Hypothalamus (tissue), 51 donors: Measurements from ENCODE around the gene MAP1LC3B2.
A peak's percentile ranks its signal among the peaks of the same experiment; 100 is the strongest.
"Not testable (repeated sequence)": the region's sequence is repeated elsewhere in the genome, so short reads cannot be mapped to it uniquely, and the experiment has no call there.

ENCODE experiments used
- DNase-seq, 51 donors: peaks; one replicate each; lab custom pipeline; 2025; lab: John Stamatoyannopoulos, UW

Gene MAP1LC3B2

GRCh38 chr12:116556964-116557698 lies 2.0 kb upstream of the MAP1LC3B2 start:
- no peak for DNase-seq

- DNase-seq = peak in 1 of 51 donors; percentile 48
Observed at GRCh38 chr12:116558280-116559161, 660 bp upstream of the MAP1LC3B2 start.

- no peak for DNase-seq
Observed at GRCh38 chr12:116561181-116561821, 2.1 kb downstream of the MAP1LC3B2 start.

DNA sequence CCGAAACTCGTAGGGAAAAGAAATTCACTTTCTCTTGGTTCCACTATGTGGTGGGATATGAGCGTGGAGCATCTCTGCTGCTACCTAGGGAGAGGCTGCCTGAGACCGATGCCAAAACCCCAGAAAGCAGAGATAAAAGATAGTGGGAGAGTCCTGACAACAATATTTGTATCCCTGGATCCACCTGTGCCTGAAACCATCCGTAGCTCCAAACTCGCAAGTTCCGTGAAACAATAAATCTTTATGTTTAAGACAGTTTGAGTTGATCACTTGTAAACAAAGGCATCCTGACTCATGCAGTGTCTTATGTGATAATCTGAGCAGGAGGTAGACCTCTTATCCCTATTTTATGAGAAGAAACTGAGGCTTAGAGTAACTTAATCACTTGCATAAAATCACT lies 2.9 kb downstream of the MAP1LC3B2 start:
- no peak for DNase-seq

GRCh38 chr12:116563262-116563661 lies 4.1 kb downstream of the MAP1LC3B2 start:
- DNase-seq = no peak

- DNase-seq = no peak
Observed at GRCh38 chr12:116564080-116564479, 4.9 kb downstream of the MAP1LC3B2 start.

- not testable (repeated sequence) for DNase-seq
Observed at GRCh38 chr12:116565221-116565620, 6.0 kb downstream of the MAP1LC3B2 start.

GRCh38 chr12:116565963-116566362 lies 6.8 kb downstream of the MAP1LC3B2 start:
- no peak for DNase-seq

DNA sequence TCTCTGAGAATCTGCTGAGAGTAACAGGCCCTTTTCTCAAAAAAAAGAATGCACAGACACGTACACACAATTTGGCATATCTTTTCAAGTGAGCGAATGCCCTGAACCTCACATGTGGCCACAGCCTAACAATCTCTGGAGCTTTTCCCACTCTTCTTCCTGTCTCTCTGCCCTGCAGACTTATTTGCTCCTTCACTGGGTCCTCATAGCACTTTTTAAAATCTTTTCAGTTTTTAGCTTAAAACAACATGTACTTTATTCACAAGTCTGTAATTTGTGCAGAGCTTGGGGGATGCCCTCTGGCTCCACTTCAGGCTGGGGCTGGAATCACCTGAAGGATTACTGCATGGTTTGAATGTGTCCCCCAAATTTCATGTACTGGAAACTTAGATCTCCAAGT lies 9.0 kb downstream of the MAP1LC3B2 start:
- DNase-seq = no peak

GRCh38 chr12:116571089-116571488 lies 11.9 kb downstream of the MAP1LC3B2 start:
- DNase-seq = no peak

- DNase-seq = no peak
Observed at GRCh38 chr12:116573776-116574175, 14.6 kb downstream of the MAP1LC3B2 start.

- not testable (repeated sequence) for DNase-seq
Observed at GRCh38 chr12:116575754-116576153, 16.6 kb downstream of the MAP1LC3B2 start.

DNA sequence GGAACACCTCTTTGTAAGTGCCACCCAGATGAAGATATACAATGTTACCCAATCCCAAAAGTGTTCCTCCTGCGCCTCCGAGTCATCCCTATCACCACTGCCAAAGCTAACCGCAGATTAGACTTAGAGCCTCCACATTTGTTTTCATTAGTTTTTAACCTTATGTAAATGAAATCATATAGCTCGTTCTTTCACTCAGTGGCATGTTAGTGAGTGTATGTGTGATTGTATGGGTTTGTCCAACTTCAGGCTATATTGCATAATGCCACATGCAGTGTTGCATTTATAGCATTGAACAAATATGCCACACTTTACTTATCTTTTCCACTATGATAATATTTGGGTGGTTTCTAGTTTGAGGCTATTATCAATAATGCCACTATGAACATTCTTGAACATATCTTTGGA lies 18.0 kb downstream of the MAP1LC3B2 start:
- DNase-seq = no peak

DNA sequence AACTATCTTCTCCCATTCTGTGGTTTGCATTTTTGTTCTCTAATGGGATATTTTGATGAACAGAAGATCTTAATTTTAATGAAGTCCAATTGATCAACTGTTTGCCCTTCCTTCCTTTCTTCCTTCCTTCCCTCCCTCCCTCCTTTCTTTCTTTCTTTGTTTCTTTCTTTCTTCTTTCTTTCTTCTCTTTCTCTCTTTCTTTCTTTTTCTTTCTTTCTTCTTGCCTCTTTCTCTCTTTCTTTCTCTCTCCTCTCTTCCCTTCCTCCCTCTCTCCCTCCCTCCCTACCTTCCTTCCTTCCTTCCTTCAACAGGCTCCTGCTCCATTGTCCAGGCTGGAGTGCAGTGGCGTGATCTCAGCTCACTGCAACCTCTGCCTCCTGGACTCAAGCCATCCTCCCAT lies 18.9 kb downstream of the MAP1LC3B2 start:
- DNase-seq = no peak

- DNase-seq = no peak
Observed at GRCh38 chr12:116582610-116583009, 23.4 kb downstream of the MAP1LC3B2 start.

- DNase-seq = no peak
Observed at GRCh38 chr12:116583129-116583694, 24.0 kb downstream of the MAP1LC3B2 start.

DNA sequence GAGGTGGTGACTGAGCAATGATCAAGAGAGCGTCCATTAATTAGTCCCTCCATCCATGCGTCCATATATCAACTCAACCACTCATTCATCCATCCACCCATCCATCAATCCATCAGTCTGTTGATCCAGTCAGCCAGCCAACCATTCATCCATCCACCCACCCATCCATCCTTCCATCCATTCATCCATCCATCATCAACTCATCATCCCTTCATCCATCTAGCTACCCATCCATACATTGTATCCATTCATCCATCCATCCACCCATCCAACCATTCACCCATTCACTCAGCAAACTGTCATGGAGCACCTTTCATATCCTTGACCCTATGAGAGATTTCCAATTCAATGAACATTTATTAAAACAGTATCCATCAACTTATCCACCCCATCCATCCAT lies 28.1 kb downstream of the MAP1LC3B2 start:
- no peak for DNase-seq

- DNase-seq = no peak
Observed at GRCh38 chr12:116588390-116589028, 29.3 kb downstream of the MAP1LC3B2 start.

- DNase-seq = no peak
Observed at GRCh38 chr12:116589581-116589980, 30.4 kb downstream of the MAP1LC3B2 start.

DNA sequence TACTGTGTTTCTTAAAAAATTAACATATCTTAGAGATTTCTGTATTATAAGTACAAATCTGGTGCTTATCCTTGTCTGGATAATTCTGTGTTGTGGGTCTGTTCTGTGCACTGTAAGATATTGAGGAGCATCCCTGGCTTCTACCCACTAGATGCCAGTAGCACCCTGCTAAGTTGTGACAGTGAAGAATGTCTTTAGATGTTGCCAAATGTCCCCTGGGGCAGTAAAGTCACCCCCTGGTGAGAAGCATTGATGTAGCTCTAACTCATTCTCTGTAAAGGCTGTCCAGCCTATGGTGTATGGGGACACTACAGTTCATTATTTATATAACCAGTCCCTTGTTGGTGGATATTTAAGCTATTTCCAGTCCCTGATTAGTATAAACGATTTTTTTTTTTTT lies 31.4 kb downstream of the MAP1LC3B2 start:
- no peak for DNase-seq
